HG03097 (cell line): ENCODE measurements around the gene ELP1.

Source experiments
- ATAC-seq: cut with Tn5 transposase; IDR thresholded peaks from one replicate; pipeline ENCODE4 v1.9.1; 2021; ENCODE audit not compliant: unreplicated experiment, low FRiP score

The ELP1 gene

GRCh38 chr9:108823829-108824228, 110.1 kb downstream of the ELP1 start:
- ATAC-seq: no peak
